ENCODE measurements around the gene NEGR1.

Gene NEGR1

DNA sequence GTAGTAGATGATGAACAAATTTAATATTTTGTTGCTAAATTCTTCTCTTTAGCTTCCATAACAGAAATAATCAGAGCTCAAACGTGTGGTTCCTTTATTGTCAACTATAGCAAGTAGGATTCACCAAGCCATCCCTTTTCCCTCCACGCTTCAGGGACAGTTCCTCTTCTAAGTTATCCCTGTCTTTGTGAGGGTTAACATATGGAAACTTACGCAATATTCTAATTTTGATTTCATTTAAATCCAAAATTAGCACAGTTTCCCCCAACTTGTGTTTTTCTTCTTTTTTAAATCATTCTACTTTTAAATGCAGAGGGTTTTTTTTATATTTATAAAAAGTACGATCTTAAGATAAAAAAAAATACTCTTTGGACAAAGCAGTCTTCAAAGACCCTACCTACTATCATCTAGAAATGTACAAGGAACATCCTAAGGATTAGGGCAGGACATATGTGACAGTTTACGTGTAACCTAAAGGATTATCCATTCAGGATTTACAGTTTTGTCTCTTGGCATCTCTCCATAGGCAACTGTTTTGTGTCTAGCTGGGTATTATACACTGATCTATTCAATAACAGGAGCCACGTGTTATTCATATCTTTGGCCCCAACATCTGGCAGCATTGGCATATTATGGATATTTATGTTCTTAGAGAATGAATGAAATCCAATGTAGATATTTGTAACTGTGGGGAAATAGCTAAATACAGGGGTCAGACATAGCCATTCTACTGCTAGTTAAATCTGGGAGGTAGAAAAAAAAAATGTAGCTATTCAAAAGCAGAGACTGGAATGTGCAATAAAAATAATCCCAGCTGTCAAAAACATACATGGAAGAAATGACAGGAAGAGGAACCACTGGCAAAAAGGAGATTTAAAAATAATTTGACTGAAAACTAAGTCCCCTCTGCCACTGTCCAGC is 272.9 kb downstream of the NEGR1 start:
- H3K4me1 ChIP-seq (ENCODE audit: low read length) = no peaks in the 10 kb centered on the region
- no peak for TF ChIP-seq EZH2phosphoT487 (IDR thresholded peaks at IDR 0.05; ENCODE audit: low read depth)
- TF ChIP-seq, protein P1, sequence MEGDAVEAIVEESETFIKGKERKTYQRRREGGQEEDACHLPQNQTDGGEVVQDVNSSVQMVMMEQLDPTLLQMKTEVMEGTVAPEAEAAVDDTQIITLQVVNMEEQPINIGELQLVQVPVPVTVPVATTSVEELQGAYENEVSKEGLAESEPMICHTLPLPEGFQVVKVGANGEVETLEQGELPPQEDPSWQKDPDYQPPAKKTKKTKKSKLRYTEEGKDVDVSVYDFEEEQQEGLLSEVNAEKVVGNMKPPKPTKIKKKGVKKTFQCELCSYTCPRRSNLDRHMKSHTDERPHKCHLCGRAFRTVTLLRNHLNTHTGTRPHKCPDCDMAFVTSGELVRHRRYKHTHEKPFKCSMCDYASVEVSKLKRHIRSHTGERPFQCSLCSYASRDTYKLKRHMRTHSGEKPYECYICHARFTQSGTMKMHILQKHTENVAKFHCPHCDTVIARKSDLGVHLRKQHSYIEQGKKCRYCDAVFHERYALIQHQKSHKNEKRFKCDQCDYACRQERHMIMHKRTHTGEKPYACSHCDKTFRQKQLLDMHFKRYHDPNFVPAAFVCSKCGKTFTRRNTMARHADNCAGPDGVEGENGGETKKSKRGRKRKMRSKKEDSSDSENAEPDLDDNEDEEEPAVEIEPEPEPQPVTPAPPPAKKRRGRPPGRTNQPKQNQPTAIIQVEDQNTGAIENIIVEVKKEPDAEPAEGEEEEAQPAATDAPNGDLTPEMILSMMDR (IDR thresholded peaks at IDR 0.05; ENCODE audit: low read depth, low read length) = no peak
- H2AFZ ChIP-seq (ENCODE audit: low read depth, low read length) = no peak overlapping the region
- no peak overlapping the region for H3K4me3 ChIP-seq (ENCODE audit: low read length)
- no peak overlapping the region for H3K4me2 ChIP-seq (ENCODE audit: low read length)
- no peaks in the 10 kb centered on the region for H4K20me1 ChIP-seq (ENCODE audit: insufficient read depth, low read length)
- no peaks in the 10 kb centered on the region for H3K9me3 ChIP-seq (ENCODE audit: insufficient read depth, low read length)
- no peak overlapping the region for H3K9ac ChIP-seq (ENCODE audit: low read length)
- H3K79me2 ChIP-seq (ENCODE audit: low read length) = no peaks in the 10 kb centered on the region
- no peaks in the 10 kb centered on the region for H3K36me3 ChIP-seq (replicated peaks; ENCODE audit: low read depth, low read length)
- H3K27me3 ChIP-seq (ENCODE audit: low read depth, low read length) = no peaks in the 10 kb centered on the region
- H3K27ac ChIP-seq (ENCODE audit: low read length) = no peak overlapping the region

DNA sequence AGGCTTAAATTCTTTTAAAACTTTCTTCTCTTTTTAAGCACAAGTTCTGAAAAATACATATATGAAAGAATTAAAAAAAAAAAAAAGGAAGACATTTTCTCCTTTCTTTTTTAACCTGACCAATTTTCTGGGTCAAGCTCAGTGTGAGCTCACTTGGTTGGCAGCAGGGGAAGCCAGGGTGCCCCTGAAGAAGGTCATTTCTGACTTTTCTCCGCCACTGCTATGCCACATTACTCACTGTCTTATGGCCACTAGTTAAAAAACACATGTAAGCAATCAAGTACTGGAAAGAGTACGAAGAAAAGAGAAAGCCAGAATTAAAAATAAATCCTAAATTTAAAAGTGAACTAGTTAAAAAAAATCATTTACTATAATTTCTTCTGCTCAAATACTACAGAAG is 275.0 kb downstream of the NEGR1 start:
- H3K4me3 ChIP-seq (ENCODE audit: low read length) = no peak overlapping the region

DNA sequence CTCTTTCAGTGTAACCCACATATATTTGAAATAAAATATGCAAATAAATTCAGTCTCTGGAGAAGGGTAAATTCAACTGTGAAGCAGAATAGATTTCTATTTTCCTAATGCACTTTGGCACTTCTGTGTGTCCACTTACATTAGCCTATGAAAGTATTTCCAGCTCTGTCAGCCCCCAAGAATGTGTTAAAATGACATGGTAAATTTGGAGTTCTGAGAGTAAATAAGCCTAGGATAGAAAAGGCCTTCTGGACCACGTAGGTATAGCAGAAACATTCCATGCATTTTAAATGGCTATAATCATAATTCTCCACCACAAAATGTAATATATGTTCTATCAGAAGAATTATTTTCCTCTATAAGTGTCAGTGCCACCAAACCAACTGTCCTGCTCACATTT is 276.2 kb downstream of the NEGR1 start:
- Histone ChIP-seq H3K4me2 (ENCODE audit: low read length) (no peak overlapping the region), H3K4me3 (ENCODE audit: low read length) (no peak overlapping the region), H3K27me3 (ENCODE audit: low read depth, low read length) (no peaks in the 10 kb centered on the region), H3K9me3 (ENCODE audit: insufficient read depth, low read length) (no peaks in the 10 kb centered on the region), H3K36me3 (replicated peaks; ENCODE audit: low read depth, low read length) (no peaks in the 10 kb centered on the region), H3K27ac (ENCODE audit: low read length) (no peak overlapping the region), H2AFZ (ENCODE audit: low read depth, low read length) (no peak overlapping the region), H3K79me2 (ENCODE audit: low read length) (no peaks in the 10 kb centered on the region), H3K9ac (ENCODE audit: low read length) (no peak overlapping the region), H3K4me1 (ENCODE audit: low read length) (no peaks in the 10 kb centered on the region), H4K20me1 (ENCODE audit: insufficient read depth, low read length) (no peaks in the 10 kb centered on the region)
- no peak for TF ChIP-seq EZH2phosphoT487 (IDR thresholded peaks at IDR 0.05; ENCODE audit: low read depth)
- TF ChIP-seq, protein P1 (IDR thresholded peaks at IDR 0.05; ENCODE audit: low read depth, low read length) = no peak

More for the DNA sequence above, 275.0 kb downstream of the NEGR1 start:
- H3K9me3 ChIP-seq (ENCODE audit: insufficient read depth, low read length) = no peaks in the 10 kb centered on the region
- no peak overlapping the region for H3K4me2 ChIP-seq (ENCODE audit: low read length)
- H3K79me2 ChIP-seq (ENCODE audit: low read length) = no peaks in the 10 kb centered on the region
- H3K4me1 ChIP-seq (ENCODE audit: low read length) = no peaks in the 10 kb centered on the region
- H4K20me1 ChIP-seq (ENCODE audit: insufficient read depth, low read length) = no peaks in the 10 kb centered on the region
- no peak overlapping the region for H2AFZ ChIP-seq (ENCODE audit: low read depth, low read length)
- no peaks in the 10 kb centered on the region for H3K36me3 ChIP-seq (replicated peaks; ENCODE audit: low read depth, low read length)
- H3K27me3 ChIP-seq (ENCODE audit: low read depth, low read length) = no peaks in the 10 kb centered on the region
- no peak for TF ChIP-seq EZH2phosphoT487 (IDR thresholded peaks at IDR 0.05; ENCODE audit: low read depth)
- no peak overlapping the region for H3K9ac ChIP-seq (ENCODE audit: low read length)
- no peak overlapping the region for H3K27ac ChIP-seq (ENCODE audit: low read length)

DNA sequence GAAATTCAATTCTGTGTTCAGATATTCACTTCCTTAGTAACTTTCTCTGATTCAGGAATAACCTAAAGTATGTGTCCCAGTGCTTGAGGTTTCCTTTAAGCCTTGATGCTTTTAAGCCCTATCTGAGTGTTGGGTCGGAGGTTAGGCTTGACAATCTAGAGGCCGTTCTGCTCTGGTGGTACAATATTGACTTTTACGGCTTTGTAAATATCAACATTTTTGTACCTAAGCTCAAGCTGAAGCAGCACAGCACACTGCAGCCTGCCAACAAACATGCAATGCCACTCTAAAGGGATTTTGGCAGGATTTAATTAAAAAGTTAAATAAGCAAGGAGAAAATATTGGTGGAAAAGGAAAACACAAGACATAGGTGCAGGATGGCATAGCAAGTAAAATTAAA is 279.2 kb downstream of the NEGR1 start:
- H3K9me3 ChIP-seq (ENCODE audit: insufficient read depth, low read length) = no peaks in the 10 kb centered on the region
- H3K9ac ChIP-seq (ENCODE audit: low read length) = no peak overlapping the region
- 0 out of 2 replicates have a peak, but pooled peaks cover 5% of the 10 kb centered on the region for H3K4me1 ChIP-seq (ENCODE audit: low read length)
- TF ChIP-seq EZH2phosphoT487 (IDR thresholded peaks at IDR 0.05; ENCODE audit: low read depth) = no peak
- H3K27ac ChIP-seq (ENCODE audit: low read length) = no peak overlapping the region
- H3K4me3 ChIP-seq (ENCODE audit: low read length) = no peak overlapping the region
- H3K4me2 ChIP-seq (ENCODE audit: low read length) = no peak overlapping the region
- H3K27me3 ChIP-seq (ENCODE audit: low read depth, low read length) = no peaks in the 10 kb centered on the region
- H3K79me2 ChIP-seq (ENCODE audit: low read length) = no peaks in the 10 kb centered on the region
- H4K20me1 ChIP-seq (ENCODE audit: insufficient read depth, low read length) = no peaks in the 10 kb centered on the region
- no peaks in the 10 kb centered on the region for H3K36me3 ChIP-seq (replicated peaks; ENCODE audit: low read depth, low read length)
- no peak overlapping the region for H2AFZ ChIP-seq (ENCODE audit: low read depth, low read length)

DNA sequence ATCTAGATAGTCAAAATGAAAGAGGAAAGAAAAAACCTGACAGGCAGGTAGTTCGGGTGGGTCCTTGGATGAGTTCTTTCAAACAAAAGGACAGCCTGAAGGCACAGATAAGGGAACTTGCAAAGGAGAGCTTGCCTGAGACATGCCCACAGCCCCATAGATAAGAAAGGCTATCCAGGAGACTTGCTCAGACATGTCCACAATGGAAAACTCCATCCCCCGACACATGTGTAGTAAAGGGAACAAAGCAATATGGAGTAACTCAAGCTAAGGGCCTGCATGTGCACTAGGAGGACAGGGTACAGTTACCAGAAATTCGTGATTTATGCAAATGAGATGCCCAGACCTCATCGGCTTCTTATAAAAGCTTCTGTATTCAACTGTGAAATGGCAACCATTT is 281.5 kb downstream of the NEGR1 start:
- H3K9me3 ChIP-seq (ENCODE audit: insufficient read depth, low read length) = no peaks in the 10 kb centered on the region
- peak overlapping the region; percentile 65; the same call in 1 of the 2 replicates for H2AFZ ChIP-seq (ENCODE audit: low read depth, low read length)
- H3K27me3 ChIP-seq (ENCODE audit: low read depth, low read length) = no peaks in the 10 kb centered on the region
- 0 out of 2 replicates have a peak, but pooled peaks cover 5% of the 10 kb centered on the region for H3K4me1 ChIP-seq (ENCODE audit: low read length)
- H3K79me2 ChIP-seq (ENCODE audit: low read length) = no peaks in the 10 kb centered on the region
- no peaks in the 10 kb centered on the region for H4K20me1 ChIP-seq (ENCODE audit: insufficient read depth, low read length)
- no peak overlapping the region for H3K27ac ChIP-seq (ENCODE audit: low read length)
- H3K36me3 ChIP-seq (replicated peaks; ENCODE audit: low read depth, low read length) = no peaks in the 10 kb centered on the region
- H3K4me2 ChIP-seq (ENCODE audit: low read length) = 0 out of 2 replicates have a peak overlapping the region, but pooled peaks have one; percentile 14
- TF ChIP-seq EZH2phosphoT487 (IDR thresholded peaks at IDR 0.05; ENCODE audit: low read depth) = no peak
- TF ChIP-seq, protein P1 (IDR thresholded peaks at IDR 0.05; ENCODE audit: low read depth, low read length) = no peak
- no peak overlapping the region for H3K4me3 ChIP-seq (ENCODE audit: low read length)
- H3K9ac ChIP-seq (ENCODE audit: low read length) = no peak overlapping the region
